B cell (primary cell): ENCODE results near the gene CFAP73. TPM values are rescaled to one million over a fixed set of nuclear protein-coding genes. Genes with fewer than 3 reads are reported as not detected.

Experiments used
- ATAC-seq: fragments of 200-7000 bp; cut with Tn5 transposase; one replicate; pipeline ENCODE4 v1.10.0; 2021; ENCODE audit warnings: low read depth, mild to moderate bottlenecking, moderate number of reproducible peaks, moderate library complexity
- CTCF ChIA-PET: fragments of 350-600 bp; sonication (Branson Sonifier 250); formaldehyde crosslinking; loops from one replicate; lab custom pipeline; 2021; ENCODE audit warnings: antibody characterized with exemption, inconsistent platforms; lab: Charles Lee
- POLR2A ChIA-PET: fragments of 350-600 bp; sonication (Branson Sonifier 250); formaldehyde crosslinking; loops from one replicate; lab custom pipeline; 2021; ENCODE audit warnings: antibody characterized with exemption; lab: Charles Lee
- DNase-seq: peaks from one replicate; pipeline ENCODE4 v3.0.0; 2013
- H2AFZ ChIP-seq: 2 replicates; pipeline ENCODE4 v1.6.1; 2012; ENCODE audit warnings: mild to moderate bottlenecking, low read depth, low read length; ENCODE audit not compliant: insufficient read depth, poor library complexity, severe bottlenecking
- H3K27ac ChIP-seq, 2 donors: 1 replicate in 1 of 2; 2 replicates in 1 of 2; pipeline ENCODE4 v1.5.1; 2012 to 2013; ENCODE audit warnings: low read length in 2 of 2, mild to moderate bottlenecking in 2 of 2, moderate library complexity in 1 of 2
- H3K27me3 ChIP-seq, 4 experiments: fragments of 200-600 bp in 1 of 4; sonication (generic) in 1 of 4; replicated peaks in 1 of 4; 1 replicate in 2 of 4; 2 replicates in 2 of 4; pipeline versions ENCODE4 v1.6.1 to v1.7.0; 2013 to 2016; ENCODE audit warnings: low read length in 3 of 4, mild to moderate bottlenecking in 2 of 4, mixed read lengths in 1 of 4, moderate library complexity in 1 of 4; ENCODE audit not compliant: insufficient read depth in 4 of 4, control insufficient read depth in 3 of 4; ENCODE audit errors: control extremely low read depth in 1 of 4
- H3K36me3 ChIP-seq, 2 experiments: replicated peaks in 1 of 2; 1 replicate in 1 of 2; 2 replicates in 1 of 2; pipeline versions ENCODE4 v1.6.1 to v1.7.1; 2013; ENCODE audit warnings: low read length in 1 of 2; ENCODE audit not compliant: insufficient read depth in 2 of 2, control insufficient read depth in 1 of 2; ENCODE audit errors: control extremely low read depth in 1 of 2, extremely low read depth in 1 of 2
- H3K4me1 ChIP-seq, 2 donors: fragments of 200-600 bp in 1 of 2; sonication (generic) in 1 of 2; 1 replicate in 1 of 2; 2 replicates in 1 of 2; pipeline versions ENCODE4 v1.5.1 to v1.6.1; 2013 to 2017; ENCODE audit warnings: low read length in 2 of 2; ENCODE audit not compliant: control insufficient read depth in 2 of 2, insufficient read depth in 2 of 2
- H3K4me2 ChIP-seq: replicated peaks from 2 replicates; pipeline ENCODE3; 2012; ENCODE audit warnings: mild to moderate bottlenecking, low read depth, low read length; ENCODE audit not compliant: poor library complexity, severe bottlenecking
- H3K4me3 ChIP-seq, 5 experiments: fragments of 200-600 bp in 1 of 5; sonication (generic) in 1 of 5; 1 replicate in 3 of 5; 2 replicates in 2 of 5; pipeline versions ENCODE4 v1.5.1 to v1.7.0; 2011 to 2016; ENCODE audit warnings: low read length in 4 of 5, mild to moderate bottlenecking in 4 of 5, low read depth in 2 of 5, control low read depth in 1 of 5, moderate library complexity in 1 of 5; ENCODE audit not compliant: insufficient read depth in 1 of 5; ENCODE audit errors: control extremely low read depth in 1 of 5, extremely low read depth in 1 of 5
- H3K79me2 ChIP-seq: fragments of 200-600 bp; sonication (generic); one replicate; pipeline ENCODE4 v1.6.0; 2016; ENCODE audit warnings: low read length; ENCODE audit not compliant: control insufficient read depth, insufficient read depth
- H3K9ac ChIP-seq: fragments of 200-600 bp; sonication (generic); 2 replicates; pipeline ENCODE4 v1.6.1; 2017; ENCODE audit warnings: mild to moderate bottlenecking, low read length, moderate library complexity
- H3K9me3 ChIP-seq, 3 donors: one replicate each; pipeline versions ENCODE4 v1.6.1 to v1.7.1; 2013; ENCODE audit warnings: low read length in 2 of 3; ENCODE audit not compliant: control insufficient read depth in 2 of 3, insufficient read depth in 1 of 3; ENCODE audit errors: control extremely low read depth in 1 of 3
- H4K20me1 ChIP-seq: 2 replicates; pipeline ENCODE4 v1.6.0; 2012; ENCODE audit warnings: mild to moderate bottlenecking, low read length; ENCODE audit not compliant: insufficient read depth, control insufficient read depth, poor library complexity, severe bottlenecking
- H3K27ac Mint-ChIP-seq: one replicate; pipeline ENCODE4 v1.8.0; 2021; ENCODE audit warnings: mixed read lengths
- H3K27me3 Mint-ChIP-seq: one replicate; pipeline ENCODE4 v1.8.0; 2021; ENCODE audit warnings: mixed read lengths
- H3K4me1 Mint-ChIP-seq: one replicate; pipeline ENCODE4 v1.8.0; 2021; ENCODE audit warnings: mixed read lengths
- H3K4me3 Mint-ChIP-seq: one replicate; pipeline ENCODE4 v1.8.0; 2021; ENCODE audit warnings: mixed read lengths
- H3K9me3 Mint-ChIP-seq: one replicate; pipeline ENCODE4 v1.8.0; 2022; ENCODE audit warnings: mixed read lengths; ENCODE audit not compliant: insufficient read depth
- CTCF ChIP-seq: fragments of 200-600 bp; IDR thresholded peaks from one replicate; pipeline ENCODE4 v1.8.0; 2022; ENCODE audit warnings: antibody characterized with exemption, mild to moderate bottlenecking
- EZH2 ChIP-seq: IDR thresholded peaks from 2 replicates; pipeline ENCODE4 v1.6.1; 2012; ENCODE audit warnings: borderline replicate concordance, low read depth, mild to moderate bottlenecking, moderate library complexity, low read length; ENCODE audit not compliant: insufficient read depth, poor library complexity, severe bottlenecking
- WGBS: methylation state at CpG from one replicate; pipeline ENCODE4 v1.1.5; 2013; ENCODE audit warnings: missing lambda C conversion rate; ENCODE audit not compliant: insufficient coverage; 5-methylcytosine and 5-hydroxymethylcytosine counted together
- intact Hi-C: fragments of 100-400 bp; cut with micrococcal nuclease; formaldehyde crosslinking; loops from one replicate; pipeline ENCODE4 v1.10.0; 2022
- polyA plus RNA-seq: library from polyadenylated mRNA; depleted of rRNA; stranded (reverse); fragments of >200 nt; gene quantifications from 2 replicates; pipeline ENCODE4 v1.2.3, GENCODE V29; 2012
- total RNA-seq, 2 donors: library from RNA; stranded (reverse); fragments of 120-200 nt in 1 of 2; gene quantifications; 1 replicate in 1 of 2; 2 replicates in 1 of 2; pipeline versions ENCODE4 v1.2.3 to v1.2.4, GENCODE V29; 2013 to 2022

Gene CFAP73
- total and polyA plus RNA-seq, 2 donors (not counting 1 experiment from before 2014, with no cell fraction given): 0.13 to 5.1 TPM

- no peak overlapping the region for H3K9ac ChIP-seq
- Mint-ChIP-seq H3K27me3 (peaks cover 6% of the 10 kb centered on the region), H3K27ac (no peak overlapping the region), H3K4me1 (peaks cover 39% of the 10 kb centered on the region), H3K4me3 (no peak overlapping the region), H3K9me3 (no peaks in the 10 kb centered on the region)
- H3K4me2 ChIP-seq: no peak overlapping the region
- WGBS: 86% methylated on average over 2 of the region's 2 CpGs
- H3K27ac ChIP-seq: no peak overlapping the region
- intact Hi-C loops: loop anchor here (5.0 kb wide), 1 partner anchor 42 kb away; no protein-coding TSS in a partner anchor
- H4K20me1 ChIP-seq: no peaks in the 10 kb centered on the region
- ChIA-PET POLR2A (interaction anchor here (0.5 kb wide), 1 partner anchor 106 kb away, joined by 3 read pairs; no protein-coding TSS in a partner anchor), CTCF (interaction anchor here (0.9 to 1.4 kb wide), 5 partner anchors 9 to 43 kb away, joined by 3 to 6 read pairs (median 4); no protein-coding TSS in a partner anchor)
- TF ChIP-seq EZH2 (no peak), CTCF (no peak)
- H3K36me3 ChIP-seq: no peaks in the 10 kb centered on the region
- H3K27me3 ChIP-seq: peaks cover 0 to 21% (median 6%) of the 10 kb centered on the region in 4 experiments
- no peaks in the 10 kb centered on the region for H3K79me2 ChIP-seq
- H2AFZ ChIP-seq: no peak overlapping the region
- no peak overlapping the region for H3K4me3 ChIP-seq
- H3K9me3 ChIP-seq: no peaks in the 10 kb centered on the region
- no peak for DNase-seq
- H3K4me1 ChIP-seq: peaks cover 29 to 39% of the 10 kb centered on the region in 2 donors
- ATAC-seq: no peak
Observed at GRCh38 chr12:113134071-113134470, 15.5 kb upstream of the CFAP73 start.

- H3K9ac ChIP-seq: no peak overlapping the region
- WGBS: 60% methylated on average over 6 of the region's 6 CpGs
Observed at GRCh38 chr12:113134521-113134951, 15.0 kb upstream of the CFAP73 start.

More at GRCh38 chr12:113134521-113134951, 15.0 kb upstream of the CFAP73 start:
- peaks cover 34% of the 10 kb centered on the region for H3K4me1 Mint-ChIP-seq
- Histone ChIP-seq H3K27me3 (peaks cover 0 to 21% (median 6%) of the 10 kb centered on the region in 4 experiments), H3K4me1 (peaks cover 25 to 35% of the 10 kb centered on the region in 2 donors), H3K36me3 (no peaks in the 10 kb centered on the region), H3K4me2 (peak overlapping the region; percentile 85), H3K9me3 (no peaks in the 10 kb centered on the region), H2AFZ (no peak overlapping the region), H3K79me2 (no peaks in the 10 kb centered on the region), H4K20me1 (no peaks in the 10 kb centered on the region), H3K27ac (no peak overlapping the region), H3K4me3 (no peak overlapping the region)
- peak overlapping the region; percentile 71 for H3K4me3 Mint-ChIP-seq
- TF ChIP-seq CTCF (no peak), EZH2 (no peak)
- no peak for ATAC-seq
- H3K9me3 Mint-ChIP-seq: no peaks in the 10 kb centered on the region
- ChIA-PET CTCF (interaction anchor here (0.9 to 1.4 kb wide), 5 partner anchors 9 to 44 kb away, joined by 3 to 6 read pairs (median 4); no protein-coding TSS in a partner anchor), POLR2A (interaction anchor here (0.5 kb wide), 1 partner anchor 106 kb away, joined by 3 read pairs; no protein-coding TSS in a partner anchor)
- no peak for DNase-seq
- no peak overlapping the region for H3K27ac Mint-ChIP-seq
- peaks cover 6% of the 10 kb centered on the region for H3K27me3 Mint-ChIP-seq
- intact Hi-C loops: loop anchor here (5.0 kb wide), 1 partner anchor 42 kb away; no protein-coding TSS in a partner anchor
